ENCODE measurements around the gene RFX4.

GRCh38 chr12:106719879-106720278, 137.1 kb downstream of the RFX4 start:
- TF ChIP-seq, protein P1, sequence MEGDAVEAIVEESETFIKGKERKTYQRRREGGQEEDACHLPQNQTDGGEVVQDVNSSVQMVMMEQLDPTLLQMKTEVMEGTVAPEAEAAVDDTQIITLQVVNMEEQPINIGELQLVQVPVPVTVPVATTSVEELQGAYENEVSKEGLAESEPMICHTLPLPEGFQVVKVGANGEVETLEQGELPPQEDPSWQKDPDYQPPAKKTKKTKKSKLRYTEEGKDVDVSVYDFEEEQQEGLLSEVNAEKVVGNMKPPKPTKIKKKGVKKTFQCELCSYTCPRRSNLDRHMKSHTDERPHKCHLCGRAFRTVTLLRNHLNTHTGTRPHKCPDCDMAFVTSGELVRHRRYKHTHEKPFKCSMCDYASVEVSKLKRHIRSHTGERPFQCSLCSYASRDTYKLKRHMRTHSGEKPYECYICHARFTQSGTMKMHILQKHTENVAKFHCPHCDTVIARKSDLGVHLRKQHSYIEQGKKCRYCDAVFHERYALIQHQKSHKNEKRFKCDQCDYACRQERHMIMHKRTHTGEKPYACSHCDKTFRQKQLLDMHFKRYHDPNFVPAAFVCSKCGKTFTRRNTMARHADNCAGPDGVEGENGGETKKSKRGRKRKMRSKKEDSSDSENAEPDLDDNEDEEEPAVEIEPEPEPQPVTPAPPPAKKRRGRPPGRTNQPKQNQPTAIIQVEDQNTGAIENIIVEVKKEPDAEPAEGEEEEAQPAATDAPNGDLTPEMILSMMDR (IDR thresholded peaks at IDR 0.05; ENCODE audit: insufficient read depth, low read length): no peak
- no peak for TF ChIP-seq POLR2AphosphoS5 (IDR thresholded peaks at IDR 0.05; ENCODE audit: low read depth)
- TF ChIP-seq, protein P2, sequence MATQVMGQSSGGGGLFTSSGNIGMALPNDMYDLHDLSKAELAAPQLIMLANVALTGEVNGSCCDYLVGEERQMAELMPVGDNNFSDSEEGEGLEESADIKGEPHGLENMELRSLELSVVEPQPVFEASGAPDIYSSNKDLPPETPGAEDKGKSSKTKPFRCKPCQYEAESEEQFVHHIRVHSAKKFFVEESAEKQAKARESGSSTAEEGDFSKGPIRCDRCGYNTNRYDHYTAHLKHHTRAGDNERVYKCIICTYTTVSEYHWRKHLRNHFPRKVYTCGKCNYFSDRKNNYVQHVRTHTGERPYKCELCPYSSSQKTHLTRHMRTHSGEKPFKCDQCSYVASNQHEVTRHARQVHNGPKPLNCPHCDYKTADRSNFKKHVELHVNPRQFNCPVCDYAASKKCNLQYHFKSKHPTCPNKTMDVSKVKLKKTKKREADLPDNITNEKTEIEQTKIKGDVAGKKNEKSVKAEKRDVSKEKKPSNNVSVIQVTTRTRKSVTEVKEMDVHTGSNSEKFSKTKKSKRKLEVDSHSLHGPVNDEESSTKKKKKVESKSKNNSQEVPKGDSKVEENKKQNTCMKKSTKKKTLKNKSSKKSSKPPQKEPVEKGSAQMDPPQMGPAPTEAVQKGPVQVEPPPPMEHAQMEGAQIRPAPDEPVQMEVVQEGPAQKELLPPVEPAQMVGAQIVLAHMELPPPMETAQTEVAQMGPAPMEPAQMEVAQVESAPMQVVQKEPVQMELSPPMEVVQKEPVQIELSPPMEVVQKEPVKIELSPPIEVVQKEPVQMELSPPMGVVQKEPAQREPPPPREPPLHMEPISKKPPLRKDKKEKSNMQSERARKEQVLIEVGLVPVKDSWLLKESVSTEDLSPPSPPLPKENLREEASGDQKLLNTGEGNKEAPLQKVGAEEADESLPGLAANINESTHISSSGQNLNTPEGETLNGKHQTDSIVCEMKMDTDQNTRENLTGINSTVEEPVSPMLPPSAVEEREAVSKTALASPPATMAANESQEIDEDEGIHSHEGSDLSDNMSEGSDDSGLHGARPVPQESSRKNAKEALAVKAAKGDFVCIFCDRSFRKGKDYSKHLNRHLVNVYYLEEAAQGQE (IDR thresholded peaks at IDR 0.05; ENCODE audit: insufficient replicate concordance, low read depth): no peak
- TF ChIP-seq SPI1 (IDR thresholded peaks at IDR 0.05; ENCODE audit: borderline replicate concordance, low read depth): no peak

All from HL-60 (cell line).